HepG2 (cell line): Measurements from ENCODE around the gene ASMT. TPM values are rescaled to one million over a fixed set of nuclear protein-coding genes. Genes with fewer than 3 reads are reported as not detected.

Experiments
- ATAC-seq: fragments of 200-7000 bp; cut with Tn5 transposase; 3 replicates; pipeline ENCODE4 v1.9.1; 2020; ENCODE audit warnings: mild to moderate bottlenecking, moderate library complexity
- BruUV-seq: library from RNA; stranded (reverse); fragments of 400-500 nt; replicated peaks from 2 replicates; lab custom pipeline; 2021; lab: Mats Ljungman, UMichigan
- CTCF ChIA-PET: fragments of 300-600 bp; formaldehyde crosslinking; extraction: SDS; loops from one replicate; lab custom pipeline; 2021; ENCODE audit warnings: low total read pairs, inconsistent platforms, low intra/inter-chr PET ratio; lab: Yijun Ruan, JAX
- POLR2A ChIA-PET: fragments of 350-600 bp; sonication (Branson Sonifier 250); formaldehyde crosslinking; loops from one replicate; lab custom pipeline; 2020; ENCODE audit warnings: antibody characterized with exemption, inconsistent platforms; lab: Yijun Ruan, JAX
- DNase-seq: peaks from one replicate; pipeline ENCODE4 v3.0.0-alpha.2; 2015; ENCODE audit warnings: low spot score
- FAIRE-seq: peaks from 3 replicates; lab custom pipeline; 2011; peaks lifted over from hg19 to GRCh38; lab: Jason Lieb, UNC
- H2AFZ ChIP-seq: one replicate; pipeline ENCODE4 v1.6.1; 2011; ENCODE audit warnings: low read length, inconsistent platforms
- H3K27ac ChIP-seq: fragments of 300-600 bp; 3 replicates; pipeline ENCODE4 v1.8.0; 2011; ENCODE audit warnings: mixed run types, mild to moderate bottlenecking, mixed read lengths, low read length, inconsistent platforms; ENCODE audit not compliant: insufficient read depth; ENCODE audit errors: extremely low read length
- H3K27me3 ChIP-seq, 2 experiments: fragments of 200-600 bp in 1 of 2; 2 replicates in 1 of 2; 3 replicates in 1 of 2; pipeline versions ENCODE4 v1.6.0 to v1.8.0; 2011; ENCODE audit warnings: low read length in 2 of 2, mild to moderate bottlenecking in 2 of 2, moderate library complexity in 2 of 2, inconsistent platforms in 1 of 2; ENCODE audit not compliant: insufficient read depth in 2 of 2, control insufficient read depth in 1 of 2
- H3K36me3 ChIP-seq, 2 experiments: fragments of 200-600 bp in 1 of 2; replicated peaks in 1 of 2; 2 replicates in 1 of 2; 3 replicates in 1 of 2; pipeline versions ENCODE4 v1.5.1 to v1.8.0; 2011; ENCODE audit warnings: low read length in 2 of 2, inconsistent platforms in 1 of 2; ENCODE audit not compliant: insufficient read depth in 2 of 2, control insufficient read depth in 1 of 2
- H3K4me1 ChIP-seq: 2 replicates; pipeline ENCODE4 v1.5.1; 2012; ENCODE audit warnings: low read length, inconsistent platforms; ENCODE audit not compliant: insufficient read depth
- H3K4me2 ChIP-seq: 2 replicates; pipeline ENCODE4 v1.6.0; 2011; ENCODE audit warnings: low read depth, low read length, inconsistent platforms
- H3K4me3 ChIP-seq, 3 experiments: fragments of 200-600 bp in 1 of 3; sonication (generic), shearing (Covaris generic) in 1 of 3; replicated peaks in 1 of 3; 2 replicates each; pipeline ENCODE4 v1.5.1; 2011 to 2016; ENCODE audit warnings: low read length in 3 of 3, inconsistent platforms in 2 of 3, low read depth in 2 of 3, mild to moderate bottlenecking in 2 of 3, control low read depth in 1 of 3, mixed read lengths in 1 of 3; ENCODE audit not compliant: insufficient read depth in 1 of 3
- H3K79me2 ChIP-seq: one replicate; pipeline ENCODE4 v1.6.1; 2011; ENCODE audit warnings: low read length, inconsistent platforms; ENCODE audit not compliant: insufficient read depth
- H3K9ac ChIP-seq: 2 replicates; pipeline ENCODE4 v1.6.0; 2011; ENCODE audit warnings: mild to moderate bottlenecking, low read depth, low read length, inconsistent platforms; ENCODE audit not compliant: insufficient read depth
- H3K9me3 ChIP-seq: 2 replicates; pipeline ENCODE4 v1.5.1; 2012; ENCODE audit warnings: mild to moderate bottlenecking, low read length
- H4K20me1 ChIP-seq: 2 replicates; pipeline ENCODE4 v1.6.0; 2011; ENCODE audit warnings: inconsistent platforms, mild to moderate bottlenecking, low read length, moderate library complexity; ENCODE audit not compliant: insufficient read depth
- AHDC1 ChIP-seq: sonication (generic); formaldehyde crosslinking; IDR thresholded peaks from 2 replicates; pipeline ENCODE4 v1.5.1; 2020; ENCODE audit warnings: mild to moderate bottlenecking, missing genetic modification reagents, borderline replicate concordance
- ARNTL ChIP-seq: sonication (generic); formaldehyde crosslinking; IDR thresholded peaks from 2 replicates; pipeline ENCODE4 v1.4.0; 2020; ENCODE audit warnings: mild to moderate bottlenecking, missing genetic modification reagents
- FOXK1 ChIP-seq: sonication (generic); formaldehyde crosslinking; IDR thresholded peaks from 2 replicates; pipeline ENCODE4 v1.4.0; 2020; ENCODE audit warnings: low read depth, missing genetic modification reagents, borderline replicate concordance
- GFI1 ChIP-seq: sonication (generic); formaldehyde crosslinking; IDR thresholded peaks from 2 replicates; pipeline ENCODE4 v1.5.0; 2020; ENCODE audit warnings: missing genetic modification reagents, mild to moderate bottlenecking, borderline replicate concordance
- HIVEP1 ChIP-seq: sonication (generic); formaldehyde crosslinking; IDR thresholded peaks from 2 replicates; pipeline ENCODE4 v1.4.0; 2020; ENCODE audit warnings: mild to moderate bottlenecking, missing genetic modification reagents
- KLF9 ChIP-seq: IDR thresholded peaks from 2 replicates; pipeline ENCODE4 v1.6.1; 2016; ENCODE audit warnings: low read depth
- MLLT10 ChIP-seq: sonication (generic); formaldehyde crosslinking; IDR thresholded peaks from 2 replicates; pipeline ENCODE4 v1.4.0; 2020; ENCODE audit warnings: missing genetic modification reagents
- ZBTB7B ChIP-seq: sonication (generic); formaldehyde crosslinking; IDR thresholded peaks from 2 replicates; pipeline ENCODE4 v1.4.0; 2020; ENCODE audit warnings: missing genetic modification reagents
- ZNF264 ChIP-seq: sonication (generic); formaldehyde crosslinking; IDR thresholded peaks from 2 replicates; pipeline ENCODE4 v1.4.0; 2020; ENCODE audit warnings: missing genetic modification reagents
- ZNF564 ChIP-seq: sonication (generic); formaldehyde crosslinking; IDR thresholded peaks from 2 replicates; pipeline ENCODE4 v1.8.1; 2023; ENCODE audit warnings: mild to moderate bottlenecking, missing genetic modification reagents
- ZNF777 ChIP-seq: sonication (generic); formaldehyde crosslinking; IDR thresholded peaks from 2 replicates; pipeline ENCODE4 v1.4.0; 2020; ENCODE audit warnings: missing genetic modification reagents
- WGBS: methylation state at CpG from one replicate; pipeline ENCODE4 v1.1.6; 2017; ENCODE audit warnings: low lambda C conversion rate; 5-methylcytosine and 5-hydroxymethylcytosine counted together
- in situ Hi-C: cut with HindIII; loops from 2 replicates; pipeline ENCODE4 v1.10.0; 2017; ENCODE audit warnings: low pct_unique_long_range_greater_than_20kb; ENCODE audit not compliant: extremely low pct_ligation_motif_present
- intact Hi-C: fragments of 100-400 bp; cut with micrococcal nuclease; formaldehyde crosslinking; loops from one replicate; pipeline ENCODE4 v1.10.0; 2022; ENCODE audit not compliant: unreplicated experiment
- polyA plus RNA-seq, 8 experiments: library from polyadenylated mRNA; depleted of rRNA in 3 of 8; stranded (reverse) in 7 of 8; unstranded in 1 of 8; fragments of >200 nt; fragmentation: Illumina TruSeq in 4 of 8; extraction: Trizol in 4 of 8; gene quantifications; 2 replicates each; pipeline versions ENCODE4 v1.2.1 to v1.2.3, GENCODE V29; 2011 to 2016; ENCODE audit warnings: low read depth in 4 of 8, missing spikeins in 1 of 8, mixed read lengths in 1 of 8; ENCODE audit not compliant: insufficient read depth in 1 of 8
- total RNA-seq, 5 experiments: library from RNA; depleted of rRNA; stranded (reverse); fragments of >200 nt; fragmentation: Illumina TruSeq; extraction: Trizol; gene quantifications; 2 replicates each; pipeline ENCODE4 v1.2.3, GENCODE V29; 2016; ENCODE audit warnings: low read depth in 1 of 5
- TF ChIP-seq, protein P1 (sequence below): sonication (generic); formaldehyde crosslinking; IDR thresholded peaks from 2 replicates; pipeline ENCODE4 v1.8.0; 2022; ENCODE audit warnings: mild to moderate bottlenecking, missing genetic modification reagents, moderate library complexity
- TF ChIP-seq, protein P2 (sequence below): IDR thresholded peaks from 2 replicates; pipeline ENCODE4 v1.6.1; 2016; ENCODE audit warnings: missing genetic modification reagents, missing compliant biosample characterization

ASMT gene
- total and polyA plus RNA-seq, 2 of the 13 experiments (the other 11 are each of a cell fraction or from before 2014, with no cell fraction given): 0.04 TPM; not detected in 1

- WGBS: 53% methylated on average over 10 of the region's 10 CpGs
- CTCF ChIA-PET: no interaction called here
- Histone ChIP-seq H3K36me3 (no peaks in the 10 kb centered on the region), H3K4me2 (no peak overlapping the region), H3K27me3 (0 out of 5 replicates have a peak, but pooled peaks cover 0 to 2% of the 10 kb centered on the region in 2 experiments), H2AFZ (no peak overlapping the region), H3K4me3 (no peak overlapping the region), H3K9me3 (no peaks in the 10 kb centered on the region), H3K9ac (no peak overlapping the region), H3K79me2 (no peaks in the 10 kb centered on the region), H3K4me1 (0 out of 2 replicates have a peak, but pooled peaks cover 8% of the 10 kb centered on the region), H3K27ac (no peak overlapping the region), H4K20me1 (no peaks in the 10 kb centered on the region)
- FAIRE-seq (no peak), ATAC-seq (peak; percentile 49; the same call in 2 of the 3 replicates), DNase-seq (no peak)
- intact Hi-C loops (no loop called here), in situ Hi-C loops (no loop called here)
- TF ChIP-seq ZNF777 (CRISPR knock-in tag) (no peak), ZNF264 (CRISPR knock-in tag) (no peak), GFI1 (CRISPR knock-in tag) (no peak)
- no TSS peak for BruUV-seq
- POLR2A ChIA-PET: no interaction called here
Observed at GRCh38 chrX:1609762-1610161, 5.1 kb upstream of the ASMT start.

DNA sequence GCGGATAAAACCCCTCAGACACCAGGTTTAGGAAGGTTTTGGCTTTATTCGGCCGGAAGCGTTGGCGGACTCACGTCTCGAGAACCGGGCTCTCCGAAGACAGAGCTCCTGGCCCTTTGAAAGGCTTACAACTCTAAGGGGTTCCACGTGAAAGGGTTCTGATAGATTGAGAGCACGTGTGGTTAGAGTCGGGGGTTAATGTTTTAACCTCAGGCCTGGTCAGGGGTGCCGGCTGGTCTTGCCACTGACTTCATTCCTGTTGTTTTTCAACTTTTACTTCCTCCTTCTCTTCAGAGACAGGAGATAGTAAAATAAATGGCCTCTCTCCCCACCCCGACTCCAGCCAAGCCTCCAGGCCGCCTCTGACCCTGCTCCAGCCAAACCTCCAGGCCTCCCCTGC, 4.7 kb upstream of the ASMT start:
- intact Hi-C loops (no loop called here), in situ Hi-C loops (no loop called here)
- WGBS: 59% methylated on average over 15 of the region's 15 CpGs
- Histone ChIP-seq H3K79me2 (no peaks in the 10 kb centered on the region), H2AFZ (peak overlapping the region; percentile 27), H3K9ac (no peak overlapping the region), H3K36me3 (no peaks in the 10 kb centered on the region), H3K27me3 (0 out of 5 replicates have a peak, but pooled peaks cover 0 to 2% of the 10 kb centered on the region in 2 experiments), H3K4me2 (no peak overlapping the region), H4K20me1 (no peaks in the 10 kb centered on the region), H3K9me3 (no peaks in the 10 kb centered on the region), H3K4me3 (no peak overlapping the region), H3K27ac (no peak overlapping the region), H3K4me1 (0 out of 2 replicates have a peak, but pooled peaks cover 8% of the 10 kb centered on the region)
- ChIA-PET POLR2A (no interaction called here), CTCF (no interaction called here)
- DNase-seq: no peak
- no peak for ATAC-seq
- no TSS peak for BruUV-seq
- no peak for FAIRE-seq
- TF ChIP-seq ZBTB7B (CRISPR knock-in tag) (no peak), AHDC1 (no peak), HIVEP1 (CRISPR knock-in tag) (no peak), FOXK1 (CRISPR knock-in tag) (no peak), ZNF564 (CRISPR knock-in tag) (no peak), MLLT10 (CRISPR knock-in tag) (no peak), ARNTL (CRISPR knock-in tag) (no peak), KLF9 (no peak)
- TF ChIP-seq, protein P1, sequence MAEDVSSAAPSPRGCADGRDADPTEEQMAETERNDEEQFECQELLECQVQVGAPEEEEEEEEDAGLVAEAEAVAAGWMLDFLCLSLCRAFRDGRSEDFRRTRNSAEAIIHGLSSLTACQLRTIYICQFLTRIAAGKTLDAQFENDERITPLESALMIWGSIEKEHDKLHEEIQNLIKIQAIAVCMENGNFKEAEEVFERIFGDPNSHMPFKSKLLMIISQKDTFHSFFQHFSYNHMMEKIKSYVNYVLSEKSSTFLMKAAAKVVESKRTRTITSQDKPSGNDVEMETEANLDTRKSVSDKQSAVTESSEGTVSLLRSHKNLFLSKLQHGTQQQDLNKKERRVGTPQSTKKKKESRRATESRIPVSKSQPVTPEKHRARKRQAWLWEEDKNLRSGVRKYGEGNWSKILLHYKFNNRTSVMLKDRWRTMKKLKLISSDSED (CRISPR knock-in tag): no peak
- TF ChIP-seq, protein P2, sequence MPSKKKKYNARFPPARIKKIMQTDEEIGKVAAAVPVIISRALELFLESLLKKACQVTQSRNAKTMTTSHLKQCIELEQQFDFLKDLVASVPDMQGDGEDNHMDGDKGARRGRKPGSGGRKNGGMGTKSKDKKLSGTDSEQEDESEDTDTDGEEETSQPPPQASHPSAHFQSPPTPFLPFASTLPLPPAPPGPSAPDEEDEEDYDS: no peak
